PC-3 (cell line): ENCODE data around the gene SLF2. TPM values are rescaled to one million over a fixed set of nuclear protein-coding genes. Genes with fewer than 3 reads are reported as not detected.

Experiments used
- ATAC-seq: fragments of 200-7000 bp; cut with Tn5 transposase; 2 replicates; pipeline ENCODE4 v1.9.1; 2020; ENCODE audit warnings: mild to moderate bottlenecking, moderate library complexity
- BruUV-seq: library from RNA; stranded (reverse); fragments of 400-500 nt; replicated peaks from 2 replicates; lab custom pipeline; 2021; lab: Mats Ljungman, UMichigan
- CTCF ChIA-PET: fragments of 300-600 bp; sonication (Branson Sonifier 250); formaldehyde crosslinking; loops from one replicate; lab custom pipeline; 2022; ENCODE audit warnings: antibody characterized with exemption; lab: Charles Lee
- POLR2A ChIA-PET: fragments of 300-600 bp; sonication (Branson Sonifier 250); formaldehyde crosslinking; loops from one replicate; lab custom pipeline; 2022; ENCODE audit warnings: antibody characterized with exemption; ENCODE audit not compliant: unreplicated experiment; lab: Charles Lee
- DNase-seq: peaks from one replicate; pipeline ENCODE4 v3.0.0-alpha.2; 2015
- H2AFZ ChIP-seq: fragments of 300-600 bp; sonication (generic); 2 replicates; pipeline ENCODE4 v1.6.0; 2016; ENCODE audit warnings: antibody characterized with exemption, low read length
- H3F3A ChIP-seq: fragments of 300-600 bp; sonication (generic); one replicate; pipeline ENCODE4 v1.6.0; 2017; ENCODE audit warnings: antibody characterized with exemption, low read length, control low read depth, mild to moderate bottlenecking; ENCODE audit not compliant: unreplicated experiment
- H3K27ac ChIP-seq: fragments of 300-600 bp; sonication (generic); 2 replicates; pipeline ENCODE4 v1.5.1; 2016; ENCODE audit warnings: mild to moderate bottlenecking, low read length
- H3K27me3 ChIP-seq: fragments of 300-600 bp; sonication (generic); 2 replicates; pipeline ENCODE4 v1.6.1; 2016; ENCODE audit warnings: low read length, mixed read lengths
- H3K36me3 ChIP-seq: fragments of 300-600 bp; sonication (generic); 2 replicates; pipeline ENCODE4 v1.6.1; 2016; ENCODE audit warnings: low read depth, mixed run types, low read length, mixed read lengths
- H3K4me1 ChIP-seq: fragments of 300-600 bp; sonication (generic); 2 replicates; pipeline ENCODE4 v1.5.1; 2016; ENCODE audit warnings: low read length; ENCODE audit not compliant: insufficient read depth
- H3K4me2 ChIP-seq: fragments of 300-600 bp; sonication (generic); 2 replicates; pipeline ENCODE4 v1.6.0; 2016; ENCODE audit warnings: low read length
- H3K4me3 ChIP-seq: fragments of 300-600 bp; sonication (generic); 2 replicates; pipeline ENCODE4 v1.5.1; 2016; ENCODE audit warnings: mild to moderate bottlenecking, low read length, mixed read lengths
- H3K79me2 ChIP-seq: fragments of 300-600 bp; sonication (generic); 2 replicates; pipeline ENCODE4 v1.6.1; 2017; ENCODE audit warnings: low read length, mixed read lengths
- H3K9ac ChIP-seq: fragments of 300-600 bp; sonication (generic); 2 replicates; pipeline ENCODE4 v1.6.0; 2016; ENCODE audit warnings: mild to moderate bottlenecking, low read length
- H3K9me2 ChIP-seq: fragments of 300-600 bp; sonication (generic); replicated peaks from 2 replicates; pipeline ENCODE4 v1.6.1; 2016; ENCODE audit warnings: mixed run types, low read length, mixed read lengths
- H3K9me3 ChIP-seq: fragments of 300-600 bp; sonication (generic); 2 replicates; pipeline ENCODE4 v1.6.1; 2016; ENCODE audit warnings: low read length, mixed read lengths
- H4K20me1 ChIP-seq: fragments of 300-600 bp; sonication (generic); 2 replicates; pipeline ENCODE4 v1.6.1; 2016; ENCODE audit warnings: low read length, mixed read lengths
- EZH2 ChIP-seq: fragments of 300-600 bp; sonication (generic); IDR thresholded peaks from one replicate; pipeline ENCODE4 v1.6.1; 2017; ENCODE audit warnings: antibody characterized with exemption, mild to moderate bottlenecking, low read length; ENCODE audit not compliant: unreplicated experiment
- EZH2phosphoT487 ChIP-seq: fragments of 300-600 bp; sonication (generic); IDR thresholded peaks from 2 replicates; pipeline ENCODE4 v1.6.1; 2018; ENCODE audit warnings: mild to moderate bottlenecking, antibody characterized with exemption, low read length, borderline replicate concordance
- intact Hi-C: fragments of 100-400 bp; cut with micrococcal nuclease; formaldehyde crosslinking; loops from 2 replicates; pipeline ENCODE4 v1.9.0; 2023
- total RNA-seq: library from RNA; depleted of rRNA; stranded (reverse); fragments of >200 nt; gene quantifications from 2 replicates; pipeline ENCODE4 v1.2.3, GENCODE V29; 2014
- TF ChIP-seq, protein P1 (sequence below): fragments of 300-600 bp; sonication (generic); conservative IDR thresholded peaks from 2 replicates; pipeline ENCODE4 v1.5.1; 2017; ENCODE audit warnings: antibody characterized with exemption, low read depth, mild to moderate bottlenecking, low read length

The SLF2 gene
- total RNA-seq, 1 experiment from 2014 or later, result 19.5 TPM

DNA sequence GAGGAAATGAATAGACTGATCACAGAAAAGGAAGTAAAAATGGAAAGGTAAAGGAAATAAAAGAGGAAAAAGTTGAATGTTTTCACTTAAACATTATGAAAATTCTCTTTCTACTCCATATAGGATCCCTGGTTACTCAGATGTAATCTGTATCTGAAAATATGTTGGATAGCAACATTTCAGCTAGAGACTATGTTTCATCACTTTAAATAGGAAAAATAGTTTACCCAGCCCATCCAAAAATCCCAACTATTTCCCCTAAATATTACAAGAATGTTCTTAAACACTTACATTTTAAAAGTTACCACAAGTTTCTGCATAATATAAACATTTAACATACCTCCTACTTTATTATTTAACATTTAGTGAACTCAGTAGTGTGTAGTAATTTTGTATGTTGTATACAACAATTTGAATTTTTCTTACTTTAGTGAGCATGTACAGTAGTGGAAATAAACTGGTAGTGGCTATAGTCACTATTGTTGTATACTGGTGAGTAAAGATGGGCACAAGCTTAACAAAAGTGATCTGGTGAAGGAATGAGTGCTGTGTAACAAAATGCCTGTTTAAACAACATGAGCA is 27.1 kb downstream of the SLF2 start:
- intact Hi-C loops, result no loop called here
- H3K27me3 ChIP-seq, result no peaks in the 10 kb centered on the region
- no peaks in the 10 kb centered on the region for H4K20me1 ChIP-seq
- no peaks in the 10 kb centered on the region for H3F3A ChIP-seq
- DNase-seq (no peak), ATAC-seq (no peak)
- H3K9me2 ChIP-seq, result no peaks in the 10 kb centered on the region
- POLR2A ChIA-PET, result no interaction called here
- no peak overlapping the region for H3K4me2 ChIP-seq
- TF ChIP-seq EZH2phosphoT487, result no peak
- no peak for TF ChIP-seq EZH2
- TF ChIP-seq, protein P1, sequence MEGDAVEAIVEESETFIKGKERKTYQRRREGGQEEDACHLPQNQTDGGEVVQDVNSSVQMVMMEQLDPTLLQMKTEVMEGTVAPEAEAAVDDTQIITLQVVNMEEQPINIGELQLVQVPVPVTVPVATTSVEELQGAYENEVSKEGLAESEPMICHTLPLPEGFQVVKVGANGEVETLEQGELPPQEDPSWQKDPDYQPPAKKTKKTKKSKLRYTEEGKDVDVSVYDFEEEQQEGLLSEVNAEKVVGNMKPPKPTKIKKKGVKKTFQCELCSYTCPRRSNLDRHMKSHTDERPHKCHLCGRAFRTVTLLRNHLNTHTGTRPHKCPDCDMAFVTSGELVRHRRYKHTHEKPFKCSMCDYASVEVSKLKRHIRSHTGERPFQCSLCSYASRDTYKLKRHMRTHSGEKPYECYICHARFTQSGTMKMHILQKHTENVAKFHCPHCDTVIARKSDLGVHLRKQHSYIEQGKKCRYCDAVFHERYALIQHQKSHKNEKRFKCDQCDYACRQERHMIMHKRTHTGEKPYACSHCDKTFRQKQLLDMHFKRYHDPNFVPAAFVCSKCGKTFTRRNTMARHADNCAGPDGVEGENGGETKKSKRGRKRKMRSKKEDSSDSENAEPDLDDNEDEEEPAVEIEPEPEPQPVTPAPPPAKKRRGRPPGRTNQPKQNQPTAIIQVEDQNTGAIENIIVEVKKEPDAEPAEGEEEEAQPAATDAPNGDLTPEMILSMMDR, result no peak
- no peaks in the 10 kb centered on the region for H3K9me3 ChIP-seq
- H3K4me1 ChIP-seq, result no peaks in the 10 kb centered on the region
- H3K79me2 ChIP-seq, result no peaks in the 10 kb centered on the region
- no peak overlapping the region for H3K9ac ChIP-seq
- H3K4me3 ChIP-seq, result no peak overlapping the region
- no peak overlapping the region for H2AFZ ChIP-seq
- H3K27ac ChIP-seq, result no peak overlapping the region
- BruUV-seq, result no TSS peak
- CTCF ChIA-PET, result no interaction called here
- peaks cover 21% of the 10 kb centered on the region for H3K36me3 ChIP-seq

DNA sequence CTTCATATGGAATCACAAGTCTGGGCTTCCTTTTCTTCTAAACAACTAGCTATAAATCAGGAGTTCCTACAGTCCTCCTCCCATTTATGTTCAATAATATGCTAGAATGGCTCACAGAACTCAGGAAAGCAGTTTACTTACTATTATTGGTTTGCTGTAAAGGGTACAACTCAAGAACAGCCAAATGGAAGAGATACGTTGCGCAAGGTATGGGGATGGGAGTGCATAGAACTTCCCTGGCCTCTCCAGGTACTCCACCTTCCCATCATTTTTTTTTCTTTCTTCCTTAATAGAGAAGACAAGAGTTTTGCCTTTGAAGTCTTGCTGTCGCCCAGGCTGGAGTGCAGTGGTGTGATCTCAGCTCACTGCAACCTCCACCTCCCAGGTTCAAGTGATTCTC is 29.5 kb downstream of the SLF2 start:
- no TSS peak for BruUV-seq
- no peaks in the 10 kb centered on the region for H3K79me2 ChIP-seq
- ChIA-PET POLR2A (no interaction called here), CTCF (no interaction called here)
- no peak overlapping the region for H3K4me3 ChIP-seq
- peaks cover 32% of the 10 kb centered on the region for H3K36me3 ChIP-seq
- intact Hi-C loops, result no loop called here
- H3K27me3 ChIP-seq, result no peaks in the 10 kb centered on the region
- H3F3A ChIP-seq, result no peaks in the 10 kb centered on the region
- no peak for DNase-seq
- H3K9ac ChIP-seq, result no peak overlapping the region
- no peaks in the 10 kb centered on the region for H4K20me1 ChIP-seq
- H3K4me1 ChIP-seq, result no peaks in the 10 kb centered on the region
- H3K4me2 ChIP-seq, result no peak overlapping the region
- H2AFZ ChIP-seq, result no peak overlapping the region
- no peaks in the 10 kb centered on the region for H3K9me2 ChIP-seq
- H3K27ac ChIP-seq, result no peak overlapping the region
- TF ChIP-seq, protein P1, result no peak
- no peak for TF ChIP-seq EZH2
- TF ChIP-seq EZH2phosphoT487, result no peak
- no peaks in the 10 kb centered on the region for H3K9me3 ChIP-seq
- no peak for ATAC-seq

DNA sequence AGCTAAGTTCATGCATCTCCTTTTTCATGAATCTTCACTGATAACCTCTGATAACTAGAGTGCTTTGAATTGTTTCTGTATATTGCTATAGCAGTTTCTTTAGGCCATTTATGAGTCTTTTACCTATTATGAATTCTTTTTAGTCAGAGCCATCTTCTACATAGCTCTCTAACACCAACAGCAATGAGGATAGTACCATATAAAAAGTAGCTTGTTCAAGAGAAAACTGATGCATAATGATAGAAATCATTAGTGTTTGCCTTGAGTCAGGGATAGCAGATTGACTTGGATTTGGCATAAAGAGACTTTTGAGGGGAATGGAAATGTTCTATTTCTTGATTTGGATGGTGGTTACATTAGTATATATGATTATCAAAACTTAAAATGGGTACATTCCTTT is 30.7 kb downstream of the SLF2 start:
- CTCF ChIA-PET, result no interaction called here

More for the DNA sequence above, 30.7 kb downstream of the SLF2 start:
- TF ChIP-seq EZH2phosphoT487 (no peak), EZH2 (no peak)
- TF ChIP-seq, protein P1, result no peak
- H3F3A ChIP-seq, result no peaks in the 10 kb centered on the region
- no peaks in the 10 kb centered on the region for H3K27me3 ChIP-seq
- no peak overlapping the region for H3K27ac ChIP-seq
- H3K9me2 ChIP-seq, result no peaks in the 10 kb centered on the region
- no peaks in the 10 kb centered on the region for H3K79me2 ChIP-seq
- intact Hi-C loops, result no loop called here
- peaks cover 33% of the 10 kb centered on the region for H3K36me3 ChIP-seq
- no TSS peak for BruUV-seq
- no peaks in the 10 kb centered on the region for H3K4me1 ChIP-seq
- H3K9ac ChIP-seq, result no peak overlapping the region
- DNase-seq (no peak), ATAC-seq (no peak)
- POLR2A ChIA-PET, result no interaction called here
- no peaks in the 10 kb centered on the region for H3K9me3 ChIP-seq
- no peak overlapping the region for H3K4me2 ChIP-seq
- H3K4me3 ChIP-seq, result no peak overlapping the region
- no peaks in the 10 kb centered on the region for H4K20me1 ChIP-seq
- H2AFZ ChIP-seq, result no peak overlapping the region
